Measurements from ENCODE around the gene SLAIN2. TPM values are rescaled to one million over a fixed set of nuclear protein-coding genes. Genes with fewer than 3 reads are reported as not detected.
"Not testable (repeated sequence)": the region's sequence is repeated elsewhere in the genome, so short reads cannot be mapped to it uniquely, and the experiment has no call there.

The SLAIN2 gene
- total RNA-seq, 4 donors from 2014 or later = 28.4 to 355 (median 55.8) TPM

GRCh38 chr4:48307528-48307927 lies 33.8 kb upstream of the SLAIN2 start:
- Histone ChIP-seq H3K4me3 (no peak overlapping the region), H3K36me3 (no peaks in the 10 kb centered on the region), H3K27me3 (no peaks in the 10 kb centered on the region), H3K4me1 (no peaks in the 10 kb centered on the region), H3K9me3 (no peaks in the 10 kb centered on the region), H3K27ac (no peak overlapping the region)
- in situ Hi-C loops (cut with MboI; ENCODE audit: low pct_ligation_motif_present in 1 of 4, low pct_unique_long_range_greater_than_20kb in 1 of 4, low sequenced_read_pairs in 3 of 4) (loop anchor here in 1 of 4 donors (25.0 kb wide), 1 partner anchor 180 kb away; the partner anchor contains the start of genes SLC10A4 and ZAR1), intact Hi-C loops (cut with DNase I; ENCODE audit: low total_unique reads) (no loop called here)
- 70 to 82% methylated on average over 4 to 5 of the region's 5 CpGs for whole genome bisulfite sequencing, 2 donors (ENCODE audit: low coverage in 1 of 2)
- TF ChIP-seq POLR2A (IDR thresholded peaks at IDR 0.05) = no peak
- TF ChIP-seq, protein P1, sequence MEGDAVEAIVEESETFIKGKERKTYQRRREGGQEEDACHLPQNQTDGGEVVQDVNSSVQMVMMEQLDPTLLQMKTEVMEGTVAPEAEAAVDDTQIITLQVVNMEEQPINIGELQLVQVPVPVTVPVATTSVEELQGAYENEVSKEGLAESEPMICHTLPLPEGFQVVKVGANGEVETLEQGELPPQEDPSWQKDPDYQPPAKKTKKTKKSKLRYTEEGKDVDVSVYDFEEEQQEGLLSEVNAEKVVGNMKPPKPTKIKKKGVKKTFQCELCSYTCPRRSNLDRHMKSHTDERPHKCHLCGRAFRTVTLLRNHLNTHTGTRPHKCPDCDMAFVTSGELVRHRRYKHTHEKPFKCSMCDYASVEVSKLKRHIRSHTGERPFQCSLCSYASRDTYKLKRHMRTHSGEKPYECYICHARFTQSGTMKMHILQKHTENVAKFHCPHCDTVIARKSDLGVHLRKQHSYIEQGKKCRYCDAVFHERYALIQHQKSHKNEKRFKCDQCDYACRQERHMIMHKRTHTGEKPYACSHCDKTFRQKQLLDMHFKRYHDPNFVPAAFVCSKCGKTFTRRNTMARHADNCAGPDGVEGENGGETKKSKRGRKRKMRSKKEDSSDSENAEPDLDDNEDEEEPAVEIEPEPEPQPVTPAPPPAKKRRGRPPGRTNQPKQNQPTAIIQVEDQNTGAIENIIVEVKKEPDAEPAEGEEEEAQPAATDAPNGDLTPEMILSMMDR (IDR thresholded peaks at IDR 0.05) = no peak
- no peak for TF ChIP-seq EP300 (IDR thresholded peaks at IDR 0.05; ENCODE audit: low read depth)
- no peak for TF ChIP-seq POLR2AphosphoS5 (IDR thresholded peaks at IDR 0.05)
- DNase-seq = no peak

- Histone ChIP-seq H3K36me3 (no peaks in the 10 kb centered on the region), H3K9me3 (no peaks in the 10 kb centered on the region), H3K27me3 (no peaks in the 10 kb centered on the region), H3K27ac (no peak overlapping the region), H3K4me3 (no peak overlapping the region), H3K4me1 (no peaks in the 10 kb centered on the region)
- TF ChIP-seq, protein P1 (IDR thresholded peaks at IDR 0.05) = no peak
- TF ChIP-seq POLR2A (IDR thresholded peaks at IDR 0.05) (no peak), POLR2AphosphoS5 (IDR thresholded peaks at IDR 0.05) (no peak), EP300 (IDR thresholded peaks at IDR 0.05; ENCODE audit: low read depth) (no peak)
- in situ Hi-C loops (cut with MboI; ENCODE audit: low pct_ligation_motif_present in 1 of 4, low pct_unique_long_range_greater_than_20kb in 1 of 4, low sequenced_read_pairs in 3 of 4) (loop anchor here in 1 of 4 donors (25.0 kb wide), 1 partner anchor 178 kb away; the partner anchor contains the start of genes SLC10A4 and ZAR1), intact Hi-C loops (cut with DNase I; ENCODE audit: low total_unique reads) (no loop called here)
- no peak for DNase-seq
- 96 to 97% methylated on average over 2 of the region's 2 CpGs for WGBS, 2 donors (ENCODE audit: low coverage in 1 of 2)
Observed at GRCh38 chr4:48308901-48309300, 32.4 kb upstream of the SLAIN2 start.

GRCh38 chr4:48311896-48312295 lies 29.4 kb upstream of the SLAIN2 start:
- TF ChIP-seq POLR2AphosphoS5 (IDR thresholded peaks at IDR 0.05) (no peak), POLR2A (IDR thresholded peaks at IDR 0.05) (no peak), EP300 (IDR thresholded peaks at IDR 0.05; ENCODE audit: low read depth) (no peak)
- TF ChIP-seq, protein P1 (IDR thresholded peaks at IDR 0.05) = no peak
- Histone ChIP-seq H3K4me1 (peaks cover 0 to 5% (median 0%) of the 10 kb centered on the region in 4 donors), H3K27ac (no peak overlapping the region), H3K4me3 (no peak overlapping the region), H3K9me3 (no peaks in the 10 kb centered on the region), H3K27me3 (no peaks in the 10 kb centered on the region), H3K36me3 (no peaks in the 10 kb centered on the region)
- in situ Hi-C loops (cut with MboI; ENCODE audit: low pct_ligation_motif_present in 1 of 4, low pct_unique_long_range_greater_than_20kb in 1 of 4, low sequenced_read_pairs in 3 of 4) (loop anchor here in 1 of 4 donors (25.0 kb wide), 1 partner anchor 175 kb away; the partner anchor contains the start of genes SLC10A4 and ZAR1), intact Hi-C loops (cut with DNase I; ENCODE audit: low total_unique reads) (no loop called here)
- no peak for DNase-seq
- 82 to 93% methylated on average over 1 to 3 of the region's 3 CpGs for WGBS, 2 donors (ENCODE audit: low coverage in 1 of 2)

DNA sequence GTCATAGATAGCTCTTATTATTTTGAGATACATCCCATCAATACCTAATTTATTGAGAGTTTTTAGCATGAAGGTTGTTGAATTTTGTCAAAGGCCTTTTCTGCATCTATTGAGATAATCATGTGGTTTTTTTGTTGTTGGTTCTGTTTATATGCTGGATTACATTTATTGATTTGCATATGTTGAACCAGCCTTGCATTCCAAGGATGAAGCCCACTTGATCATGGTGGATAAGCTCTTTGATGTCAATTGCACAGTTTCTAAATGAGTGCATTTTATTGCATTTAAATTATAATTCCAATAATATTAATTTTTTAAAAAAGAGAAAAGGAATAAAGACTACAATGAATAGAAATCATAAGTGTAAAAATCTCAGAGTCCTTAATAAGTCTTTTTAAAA lies 26.6 kb upstream of the SLAIN2 start:
- intact Hi-C loops (cut with DNase I; ENCODE audit: low total_unique reads); H3K9me3 ChIP-seq; H3K4me3 ChIP-seq; H3K4me1 ChIP-seq; H3K36me3 ChIP-seq; H3K27me3 ChIP-seq; DNase-seq; H3K27ac ChIP-seq: not testable (repeated sequence)
- in situ Hi-C loops (cut with MboI; ENCODE audit: low pct_ligation_motif_present in 1 of 4, low pct_unique_long_range_greater_than_20kb in 1 of 4, low sequenced_read_pairs in 3 of 4) = loop anchor here in 1 of 4 donors (25.0 kb wide), 1 partner anchor 173 kb away; the partner anchor contains the start of genes SLC10A4 and ZAR1

Measured in transverse colon (tissue), 4 donors.